GM20431 (cell line): ENCODE data around the gene CCDC181.

Experiments
- in situ Hi-C: fragments of 300-500 bp; cut with MseI, MboI; formaldehyde crosslinking; loops from one replicate; pipeline ENCODE4 v1.15.0; 2020; ENCODE audit warnings: low sequenced_read_pairs; ENCODE audit not compliant: unreplicated experiment

The CCDC181 gene

DNA sequence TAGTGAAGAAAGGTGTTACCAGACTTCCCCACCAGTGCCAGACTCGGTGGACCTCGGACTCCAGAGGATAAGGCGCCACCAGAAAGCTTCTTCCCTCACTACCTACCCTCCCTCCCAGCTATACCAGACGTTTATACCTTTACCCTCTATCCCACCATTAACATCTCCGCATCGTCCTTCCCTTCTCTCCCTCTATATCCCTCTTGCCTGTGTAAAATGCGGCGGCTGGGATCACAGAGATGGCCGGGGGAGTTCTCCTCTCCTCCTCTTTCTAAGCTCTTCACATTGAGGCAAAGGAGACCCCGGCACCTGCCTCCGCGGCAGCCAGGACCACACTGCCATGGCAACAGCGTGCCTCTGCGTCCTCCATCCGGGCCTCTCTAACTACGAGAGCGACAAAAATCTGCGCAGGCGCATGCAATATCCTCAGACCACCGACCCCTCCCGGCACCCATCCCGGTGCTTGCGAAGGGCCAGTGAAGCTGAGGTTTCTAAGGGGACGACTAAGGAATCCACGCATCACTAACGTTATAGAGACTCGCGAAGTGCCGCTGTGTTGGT lies at the start of gene CCDC181:
Gene CCDC181, minus strand, starts transcription at position 394 of the 561 bp plus-strand sequence. CDS start 2,547 bp downstream, outside the sequence.
- in situ Hi-C loops = no loop called here

DNA sequence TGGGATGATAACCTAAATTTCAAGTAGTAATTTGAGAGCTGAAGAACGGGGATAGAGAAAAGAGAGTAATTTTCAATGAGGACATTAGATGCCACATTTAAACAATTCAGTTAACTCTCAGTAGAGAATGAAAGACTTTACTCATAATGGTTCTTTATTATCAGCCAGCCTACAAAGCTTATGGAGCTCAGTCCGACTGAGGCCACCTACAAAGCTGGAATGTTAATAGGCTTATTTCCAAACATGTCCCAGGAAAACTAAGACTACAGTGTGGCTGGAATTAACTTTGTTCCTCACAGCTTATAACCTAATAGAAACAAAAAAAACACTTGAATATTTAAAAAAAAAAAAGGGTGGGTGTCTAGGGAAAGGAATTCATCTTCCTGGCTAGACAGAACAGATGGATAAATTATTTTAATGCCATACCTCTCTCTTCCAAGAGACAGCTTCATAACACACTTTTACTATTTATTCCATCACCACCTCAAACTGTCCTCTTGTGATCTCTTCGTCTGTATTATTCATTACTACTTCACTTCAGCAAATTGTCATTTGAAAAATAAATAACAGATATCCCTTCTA lies 48.6 kb upstream of the CCDC181 start:
- in situ Hi-C loops = loop anchor here (10.0 kb wide), 1 partner anchor 69 kb away; no protein-coding TSS in a partner anchor

DNA sequence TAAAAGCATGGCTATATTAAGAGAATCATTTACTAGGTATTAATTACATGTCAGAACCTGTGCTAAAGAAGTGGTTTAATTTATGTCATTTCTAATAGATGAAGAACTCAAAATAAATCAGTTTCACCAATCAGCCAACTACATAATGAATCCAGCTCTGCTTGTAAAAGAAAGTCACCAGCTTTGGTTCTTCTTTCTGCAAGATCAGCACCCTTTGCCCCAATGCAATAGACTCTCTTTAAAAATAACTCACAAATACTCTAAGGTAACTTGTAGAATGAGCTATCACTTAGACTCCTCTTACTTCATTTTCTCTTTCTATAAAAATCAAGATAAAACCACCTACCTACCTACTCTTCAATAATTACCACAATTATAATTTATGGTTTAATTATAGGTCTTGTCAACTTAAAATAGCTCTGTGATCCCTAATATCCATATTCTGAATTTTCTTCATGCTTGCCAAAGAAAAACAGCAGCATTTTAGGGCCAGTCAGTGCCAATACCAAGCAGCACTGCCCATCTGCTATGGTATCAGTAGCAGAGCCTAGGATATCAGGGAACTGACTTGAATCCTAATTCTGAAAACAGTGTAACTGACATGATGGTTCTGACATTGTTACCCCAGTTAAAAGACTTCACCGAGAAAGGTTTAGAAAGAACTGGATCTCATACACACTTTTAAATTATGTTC lies 47.2 kb upstream of the CCDC181 start:
- in situ Hi-C loops = loop anchor here (10.0 kb wide), 1 partner anchor 70 kb away; no protein-coding TSS in a partner anchor

DNA sequence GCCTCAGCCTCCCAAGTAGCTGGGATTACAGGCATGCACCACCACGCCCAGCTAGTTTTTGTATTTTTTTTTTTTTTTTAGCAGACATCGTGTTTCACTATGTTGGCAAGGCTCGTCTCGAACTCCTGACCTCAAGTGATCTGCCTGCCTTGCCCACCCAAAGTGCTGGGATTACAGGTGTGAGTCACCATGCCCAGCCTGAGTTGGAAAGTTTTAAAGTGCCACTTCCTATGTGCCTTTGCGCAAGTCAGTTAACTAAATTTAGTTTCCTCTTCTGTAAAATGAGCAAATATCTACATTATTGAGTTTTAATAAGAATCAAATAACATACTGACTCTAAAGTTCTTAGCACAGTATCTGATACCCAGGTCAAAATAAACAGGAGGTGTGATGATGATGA lies 46.1 kb upstream of the CCDC181 start:
- in situ Hi-C loops = loop anchor here (10.0 kb wide), 1 partner anchor 71 kb away; no protein-coding TSS in a partner anchor

DNA sequence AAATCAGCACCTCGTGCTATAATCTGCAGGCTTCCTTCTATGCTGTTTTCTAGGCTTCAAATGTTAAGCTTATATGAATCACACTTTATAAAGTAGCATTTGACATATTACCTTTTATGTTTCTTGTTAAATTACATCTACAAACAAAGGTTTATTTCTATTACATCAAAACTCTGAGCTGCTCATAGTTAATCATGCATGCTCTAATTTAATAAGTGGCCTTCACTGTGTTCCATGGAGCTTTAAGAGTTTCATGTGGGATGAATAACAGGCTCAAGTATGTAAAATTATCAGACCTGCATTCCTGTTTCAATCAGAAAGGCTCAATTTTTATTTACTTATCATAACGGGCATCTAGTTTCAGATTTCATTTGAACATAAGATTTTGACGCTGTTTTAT lies 45.5 kb upstream of the CCDC181 start:
- in situ Hi-C loops = loop anchor here (10.0 kb wide), 1 partner anchor 72 kb away; no protein-coding TSS in a partner anchor

DNA sequence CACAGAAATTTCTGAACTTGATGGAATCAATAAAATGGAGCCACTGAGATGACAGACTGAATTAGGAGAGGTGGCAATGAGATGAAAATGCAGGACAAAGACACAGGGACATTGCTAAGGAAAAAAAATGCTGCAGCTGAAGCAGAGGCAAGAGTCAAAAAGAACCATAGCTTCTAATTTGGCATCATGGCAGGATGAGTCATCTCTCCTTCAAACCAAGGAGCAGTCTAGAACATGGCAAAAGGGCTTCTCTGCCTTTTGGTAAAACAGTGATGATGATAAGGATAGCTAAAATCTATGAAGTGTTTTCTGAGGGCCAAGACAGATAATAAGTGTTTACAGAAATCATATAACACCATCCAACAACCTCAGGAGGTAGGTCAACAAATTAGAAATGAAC lies 41.7 kb upstream of the CCDC181 start:
- in situ Hi-C loops = no loop called here

DNA sequence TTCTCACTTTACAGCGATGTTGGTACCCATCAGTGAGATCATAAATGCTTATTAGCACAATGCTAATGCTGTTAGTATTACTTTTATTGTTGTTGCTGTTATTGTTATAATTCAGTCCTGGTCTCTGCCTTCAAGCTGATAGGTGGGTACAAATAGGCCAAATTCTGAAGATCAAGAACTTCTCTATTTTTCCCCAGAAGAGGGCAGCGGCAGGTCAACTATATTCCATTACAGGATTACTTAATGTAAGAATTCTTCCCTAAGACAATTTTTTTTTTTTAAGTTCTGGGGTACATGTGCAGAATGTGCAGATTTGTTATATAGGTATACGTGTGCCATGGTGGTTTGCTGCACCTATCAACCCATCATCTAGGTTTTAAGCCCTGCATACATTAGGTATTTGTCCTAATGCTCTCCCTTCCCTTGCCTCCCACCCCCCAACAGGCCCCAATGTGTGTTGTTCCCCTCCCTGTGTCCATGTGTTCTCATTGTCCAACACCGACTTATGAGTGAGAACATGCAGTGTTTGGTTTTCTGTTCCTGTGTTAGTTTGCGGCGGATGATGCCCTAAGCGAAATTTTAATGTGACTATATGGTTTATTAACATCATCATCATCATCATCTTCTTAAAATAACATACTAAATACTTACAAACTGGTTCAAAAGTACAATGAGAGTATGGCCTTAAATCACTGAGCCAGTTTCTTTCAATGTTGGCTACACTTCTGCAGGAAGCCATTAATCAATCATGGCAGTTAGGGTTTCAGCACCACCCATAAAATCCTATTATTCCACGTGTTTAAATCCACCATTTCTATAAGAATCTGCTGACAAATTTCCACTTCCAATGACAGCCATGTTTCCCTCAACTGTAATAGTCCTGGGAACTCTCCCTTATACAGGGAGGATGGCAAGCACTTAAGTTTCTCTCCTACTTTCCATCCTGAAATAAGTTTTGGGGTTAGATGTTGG lies 39.3 kb upstream of the CCDC181 start:
- in situ Hi-C loops = no loop called here

DNA sequence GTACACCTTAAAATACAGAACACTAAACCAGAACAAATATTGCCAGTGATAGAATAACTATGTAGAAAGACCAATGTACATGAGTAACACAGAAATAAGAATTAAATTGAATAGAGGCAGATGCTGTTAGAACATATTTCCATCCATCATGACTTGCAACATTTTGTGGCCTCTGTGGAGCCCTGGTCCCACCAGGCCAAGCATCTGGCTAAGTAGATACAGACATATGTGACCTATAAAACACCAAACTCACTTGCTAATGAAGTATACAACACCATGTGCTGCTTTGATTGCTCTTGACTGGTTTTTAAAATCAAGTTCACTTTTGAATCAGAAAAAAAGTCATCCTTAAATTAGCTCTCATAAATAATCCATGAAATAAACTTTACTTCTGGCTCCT lies 38.0 kb upstream of the CCDC181 start:
- in situ Hi-C loops = no loop called here

DNA sequence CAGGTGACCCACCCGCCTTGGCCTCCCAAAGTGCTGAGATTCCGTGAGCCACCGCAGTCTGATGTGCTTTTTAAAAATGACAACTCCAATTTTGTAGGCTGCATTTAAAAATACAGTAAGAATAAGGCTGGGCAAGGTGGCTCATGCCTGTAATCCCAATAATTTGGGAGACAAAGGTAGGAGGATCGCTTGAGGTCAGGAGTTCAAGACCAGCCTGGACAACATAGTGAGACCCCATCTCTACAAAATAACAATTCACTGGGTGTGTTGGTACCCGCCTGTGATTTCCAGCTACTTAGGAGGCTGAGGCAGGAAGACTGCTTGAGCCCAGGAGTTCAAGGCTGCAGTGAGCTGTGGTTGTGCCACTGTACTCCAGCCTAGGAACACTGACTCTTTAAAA lies 35.1 kb upstream of the CCDC181 start:
- in situ Hi-C loops = no loop called here

DNA sequence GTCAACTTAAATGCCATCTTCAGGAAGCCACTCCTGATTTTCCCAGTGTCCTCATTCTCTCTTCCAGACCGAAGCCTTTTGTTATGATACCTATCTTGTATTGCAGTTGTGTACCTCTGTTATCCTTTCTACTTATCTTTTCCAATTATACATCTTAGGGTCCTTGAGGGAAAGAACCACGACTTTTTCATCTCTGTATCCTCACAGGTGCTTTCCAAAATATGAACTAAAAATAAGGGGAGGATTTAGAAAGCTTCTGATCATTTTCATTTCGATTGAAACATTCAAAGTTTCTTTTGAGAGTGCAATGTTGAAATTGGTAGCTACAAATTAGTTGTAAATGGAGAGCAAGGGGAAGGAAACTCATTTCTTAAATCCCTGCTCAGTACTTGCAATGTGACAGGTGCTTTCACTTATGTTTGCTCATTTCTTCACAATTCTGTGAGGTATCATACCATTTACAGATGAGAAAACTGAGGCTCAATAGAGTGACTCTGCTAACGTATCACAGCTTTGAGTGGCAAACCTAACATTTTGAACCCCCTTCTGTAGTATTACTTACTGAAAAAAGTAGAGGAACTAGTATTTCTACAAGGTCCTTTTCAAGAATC lies 34.2 kb upstream of the CCDC181 start:
- in situ Hi-C loops = no loop called here

DNA sequence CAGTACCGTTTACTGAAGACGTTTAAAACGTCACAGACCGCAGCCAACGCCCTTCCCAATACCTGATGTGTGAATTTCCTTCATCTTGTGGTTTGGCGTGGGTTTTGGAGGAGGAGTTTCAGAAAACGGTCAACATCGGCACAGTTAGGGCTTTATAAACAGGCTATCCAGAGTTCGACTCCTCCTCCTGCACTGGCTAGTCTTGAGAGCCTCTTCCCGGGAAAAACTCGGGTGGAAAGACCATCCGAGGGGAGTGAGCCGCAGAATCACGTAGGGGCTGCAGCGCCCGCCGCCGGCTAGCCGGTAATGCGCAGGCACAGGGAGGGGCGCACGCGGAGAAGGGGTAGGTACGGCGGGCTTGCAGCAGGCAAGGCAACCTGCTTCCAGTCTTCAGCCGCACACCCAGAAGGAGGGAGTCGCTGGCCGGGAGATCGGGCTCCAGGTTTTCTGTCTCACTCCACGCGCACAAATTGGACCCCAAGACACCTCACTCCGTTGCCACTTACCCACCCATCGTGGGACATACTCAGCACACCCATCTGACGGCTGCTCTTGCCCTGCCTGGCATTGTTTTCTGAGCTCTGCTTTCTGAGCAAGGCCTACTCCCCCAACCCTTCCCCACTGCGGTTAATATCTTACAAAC lies 33.0 kb upstream of the CCDC181 start:
- in situ Hi-C loops = no loop called here

DNA sequence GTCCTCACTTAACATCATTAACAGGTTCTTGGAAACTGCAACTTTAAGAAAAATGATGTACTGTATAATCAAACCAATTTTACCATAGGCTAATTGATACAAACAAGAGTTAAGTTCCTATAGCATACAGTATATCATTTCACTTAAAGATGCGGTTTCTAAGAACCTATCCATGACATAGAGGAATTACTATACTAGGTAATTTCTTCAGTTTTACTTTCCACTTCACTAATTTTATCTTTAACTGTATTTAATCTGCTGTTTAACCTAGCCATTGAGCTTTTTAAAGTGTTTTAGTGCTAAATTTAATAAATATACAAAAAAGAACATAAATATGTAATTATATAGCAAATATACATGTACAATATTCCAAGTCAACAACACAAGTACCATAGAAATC lies 30.2 kb upstream of the CCDC181 start:
- in situ Hi-C loops = no loop called here

DNA sequence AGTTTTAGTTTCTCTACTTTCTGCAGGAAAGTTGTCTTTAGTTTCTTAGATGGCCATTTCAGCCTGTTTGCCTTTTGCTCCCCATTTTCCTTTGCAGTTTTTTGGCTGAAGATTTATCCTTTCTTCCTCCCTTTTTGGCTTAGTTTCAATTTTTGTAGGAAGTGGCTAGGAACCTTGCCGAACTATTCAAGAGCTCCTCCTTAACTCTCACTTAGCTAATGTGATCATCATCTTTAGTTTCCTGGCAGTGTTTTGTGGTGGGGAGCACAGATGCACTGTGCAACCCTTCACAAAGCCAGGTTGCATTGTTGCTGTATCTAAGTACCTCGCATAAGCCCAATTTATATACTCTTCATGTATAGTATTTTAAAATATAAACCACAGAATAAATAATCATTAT lies 28.8 kb upstream of the CCDC181 start:
- in situ Hi-C loops = no loop called here

DNA sequence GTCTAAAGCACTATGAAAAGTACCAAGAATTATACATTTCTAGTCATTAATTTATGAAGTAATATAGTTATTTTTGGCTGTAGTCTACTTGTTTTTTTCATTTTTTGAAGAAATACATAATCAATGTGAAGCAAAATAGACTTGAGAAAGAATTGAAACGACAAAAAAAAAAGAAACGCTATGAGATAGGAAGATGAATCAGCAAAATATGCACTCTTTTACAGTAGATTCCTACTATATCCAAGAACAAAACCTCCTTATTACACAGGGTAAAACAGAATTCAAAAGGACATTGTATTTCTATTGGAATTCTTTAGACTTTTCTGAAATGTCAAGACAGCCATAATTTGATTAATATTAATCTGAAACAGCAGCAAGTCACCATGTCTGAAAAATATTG lies 25.6 kb upstream of the CCDC181 start:
- in situ Hi-C loops = no loop called here

DNA sequence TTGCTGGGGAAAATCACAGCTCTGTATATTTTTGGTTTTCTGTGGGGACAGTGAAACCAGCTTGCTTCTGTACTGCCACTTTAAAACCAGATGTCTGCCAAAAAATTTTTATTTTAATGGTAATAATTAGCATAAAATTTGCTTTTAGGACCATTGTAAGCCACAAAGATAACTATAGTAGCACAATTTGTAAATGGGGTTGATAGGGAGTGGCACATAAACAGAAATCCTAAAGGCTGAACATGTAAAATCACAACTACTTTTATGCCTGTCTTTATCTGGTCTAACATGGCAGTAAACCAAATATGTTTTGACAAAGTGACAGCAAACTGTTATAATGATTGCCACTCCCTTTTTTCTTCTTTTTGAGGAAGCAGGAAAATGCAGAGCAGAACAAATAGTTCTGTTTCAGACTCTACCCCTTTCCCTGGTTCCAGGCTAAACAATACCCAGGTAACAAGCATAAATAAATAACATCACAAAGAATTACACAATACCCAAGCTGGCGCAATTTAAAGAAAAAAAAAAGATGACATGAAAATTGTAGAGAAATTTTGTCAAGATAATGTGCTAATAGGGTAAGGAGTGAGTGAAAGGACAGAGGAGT lies 24.0 kb upstream of the CCDC181 start:
- in situ Hi-C loops = no loop called here

DNA sequence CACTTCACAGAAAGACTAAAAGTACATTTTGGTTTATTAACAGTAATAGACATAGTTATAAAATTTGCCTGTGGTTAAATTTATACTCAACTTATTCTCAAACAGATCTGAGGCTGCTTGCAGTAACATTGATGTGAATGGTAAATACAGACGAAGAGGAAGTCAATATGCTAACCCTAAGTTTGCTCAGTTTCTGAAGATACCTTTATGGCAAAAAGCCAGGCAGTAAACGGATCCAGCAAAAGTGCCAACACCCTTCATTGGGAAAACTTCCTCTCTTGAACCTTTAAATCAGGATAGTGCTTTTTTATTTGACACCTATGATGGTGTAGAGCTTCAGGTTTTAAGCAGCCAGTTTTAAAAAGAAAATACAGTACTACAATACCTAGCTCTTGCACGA lies 16.6 kb upstream of the CCDC181 start:
- in situ Hi-C loops = no loop called here

DNA sequence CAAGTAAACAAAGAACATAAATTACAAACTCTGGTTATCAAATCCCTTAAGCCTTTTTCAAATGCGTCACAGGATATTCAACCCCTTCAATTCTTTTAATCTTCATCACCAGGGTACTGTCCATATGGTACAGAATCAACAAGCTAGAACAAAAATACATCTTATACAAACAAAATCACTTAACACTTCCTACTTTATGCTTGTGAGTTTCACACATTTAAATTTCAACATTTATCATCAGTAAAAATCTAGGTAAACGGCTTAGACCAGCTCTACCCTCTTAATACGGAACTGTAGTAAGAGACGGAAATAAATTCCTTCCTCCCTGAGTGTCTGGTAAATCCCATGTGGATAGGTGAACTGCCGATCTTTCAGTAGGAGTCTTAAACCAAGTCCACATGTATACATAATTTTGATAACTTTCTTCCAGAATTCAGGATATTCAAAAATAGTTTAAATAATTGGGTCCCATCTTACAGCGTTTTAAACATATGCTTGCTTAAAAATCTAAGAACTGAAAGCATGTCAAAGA lies 1.0 kb downstream of the CCDC181 start:
- in situ Hi-C loops = no loop called here

DNA sequence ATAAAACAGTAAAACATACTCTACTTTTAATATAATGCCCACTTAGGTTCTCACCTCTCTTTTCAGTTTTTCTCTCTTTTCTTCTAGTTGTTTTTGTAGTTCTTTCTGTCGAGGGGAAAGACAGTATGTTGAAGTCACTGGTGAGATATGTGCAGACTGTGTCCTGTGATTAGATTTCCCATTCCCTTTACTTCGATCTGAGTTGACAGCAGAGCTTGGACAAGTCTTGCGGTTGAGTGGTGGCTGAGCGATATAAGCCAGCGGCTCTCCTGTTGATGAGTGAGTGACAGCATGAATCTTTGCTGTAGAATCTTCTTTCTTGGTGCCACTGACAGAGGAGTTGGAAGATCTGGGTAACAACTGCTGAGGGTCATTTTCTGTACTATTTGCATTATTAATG lies 6.0 kb downstream of the CCDC181 start:
- in situ Hi-C loops = no loop called here

DNA sequence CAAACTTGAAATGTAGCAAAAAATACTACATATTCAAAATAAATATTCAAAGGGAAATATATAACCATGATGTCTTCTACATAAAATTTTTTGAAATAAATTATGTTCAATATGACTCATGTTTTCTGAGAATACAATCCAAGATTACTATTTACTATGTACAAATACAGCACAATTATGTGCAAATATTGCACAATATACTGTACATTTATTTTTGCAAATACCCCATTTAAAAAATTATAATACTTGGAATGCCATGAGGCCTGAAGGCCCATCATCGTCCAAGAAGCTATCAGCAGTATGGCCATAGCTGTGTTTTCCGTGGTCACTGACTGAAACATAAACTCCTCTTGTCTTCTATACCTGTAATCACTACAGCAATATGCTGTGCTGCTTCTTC lies 12.3 kb downstream of the CCDC181 start:
- in situ Hi-C loops = no loop called here
